Myocyte (in vitro differentiated cells): Measurements from ENCODE around the gene BTN2A1. TPM values are rescaled to one million over a fixed set of nuclear protein-coding genes. Genes with fewer than 3 reads are reported as not detected.

ENCODE experiments used
- DNase-seq: peaks from one replicate; pipeline ENCODE4 v3.0.0-alpha.2; 2012; ENCODE audit warnings: low read depth
- total RNA-seq: library from RNA; depleted of rRNA; stranded (reverse); fragments of >200 nt; gene quantifications from 2 replicates; pipeline ENCODE4 v1.2.3, GENCODE V29; 2014

Gene BTN2A1
- total RNA-seq, 1 donor from 2014 or later = 21.5 TPM

- DNase-seq = no peak
These were observed 32.5 kb downstream of the BTN2A1 start for GRCh38 chr6:26489996-26490964.

- no peak for DNase-seq
These were observed 33.8 kb downstream of the BTN2A1 start for GRCh38 chr6:26491604-26492003.

- DNase-seq = no peak
These were observed 35.5 kb downstream of the BTN2A1 start for GRCh38 chr6:26493258-26493657.

DNA sequence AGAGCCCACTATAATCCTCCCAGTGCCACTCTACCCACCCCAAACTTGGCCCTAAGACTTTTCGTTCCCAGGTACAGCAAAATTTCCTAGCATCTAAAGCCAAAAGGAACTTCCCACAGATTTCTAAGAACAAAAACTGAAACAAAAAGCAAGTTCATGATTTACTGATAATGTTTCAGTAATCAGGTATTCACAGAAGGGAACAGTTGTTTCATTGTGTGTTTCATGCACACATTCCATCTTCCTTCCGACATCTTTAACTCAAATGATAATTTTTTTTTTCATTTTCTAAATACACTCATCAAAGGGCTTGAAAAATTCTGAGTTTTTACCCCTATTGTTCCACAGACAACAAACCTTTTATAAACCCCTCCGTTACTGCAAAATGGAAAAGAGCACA lies 36.4 kb downstream of the BTN2A1 start:
- DNase-seq = no peak

DNA sequence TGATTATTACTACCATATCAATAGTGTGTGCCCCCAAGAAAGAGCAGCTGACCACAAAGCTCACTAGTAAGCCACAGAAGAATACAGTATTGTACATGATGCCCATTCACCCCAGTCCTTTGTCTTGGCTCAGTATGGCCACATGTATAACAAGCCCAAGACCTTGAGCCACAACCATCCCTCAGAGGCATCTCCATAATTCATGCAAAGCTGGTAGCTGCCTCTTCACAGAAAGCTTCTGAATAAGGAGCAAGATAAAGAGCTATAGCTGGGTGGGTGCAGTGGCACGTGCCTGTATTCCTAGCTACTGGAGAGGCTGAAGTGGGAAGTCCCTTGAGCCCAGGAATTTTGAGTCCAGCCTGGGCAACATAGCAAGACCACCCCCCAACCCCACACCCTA lies 37.5 kb downstream of the BTN2A1 start:
- DNase-seq = no peak

DNA sequence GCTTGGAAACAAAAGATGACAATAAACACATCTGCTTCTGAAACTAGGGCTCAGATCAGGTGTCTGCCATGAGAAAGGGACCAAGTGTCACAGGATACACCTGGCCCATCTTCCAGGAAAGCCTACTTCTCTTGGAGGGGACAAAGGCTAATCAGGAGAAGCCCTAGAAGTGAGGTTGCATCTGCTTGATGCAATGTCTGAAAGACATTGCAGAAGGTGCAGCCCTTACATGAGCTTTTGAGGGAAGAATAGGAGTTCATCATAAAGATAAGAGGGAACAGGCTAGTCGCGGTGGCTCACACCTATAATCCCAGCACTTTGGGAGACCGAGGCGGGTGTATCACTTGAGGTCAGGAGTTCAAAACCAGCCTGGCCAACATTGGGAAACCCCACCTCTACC lies 39.9 kb downstream of the BTN2A1 start:
- DNase-seq = no peak

GRCh38 chr6:26500102-26500501 lies 42.3 kb downstream of the BTN2A1 start, which contains the start of gene BTN1A1:
Gene BTN1A1, plus strand, starts transcription at chr6:26500303. Its CDS starts 984 bp downstream, at chr6:26501287.
- no peak for DNase-seq

GRCh38 chr6:26501482-26501986 lies 43.8 kb downstream of the BTN2A1 start:
- DNase-seq = no peak

GRCh38 chr6:26502165-26502564 lies 44.4 kb downstream of the BTN2A1 start:
- DNase-seq = no peak

GRCh38 chr6:26502626-26503025 lies 44.9 kb downstream of the BTN2A1 start:
- DNase-seq = no peak

GRCh38 chr6:26507658-26508057 lies 49.9 kb downstream of the BTN2A1 start:
- DNase-seq = no peak

- DNase-seq = peak; percentile 22
These were observed 53.3 kb downstream of the BTN2A1 start for GRCh38 chr6:26511033-26511432.

- DNase-seq = no peak
These were observed 57.2 kb downstream of the BTN2A1 start for GRCh38 chr6:26514984-26515383.

DNA sequence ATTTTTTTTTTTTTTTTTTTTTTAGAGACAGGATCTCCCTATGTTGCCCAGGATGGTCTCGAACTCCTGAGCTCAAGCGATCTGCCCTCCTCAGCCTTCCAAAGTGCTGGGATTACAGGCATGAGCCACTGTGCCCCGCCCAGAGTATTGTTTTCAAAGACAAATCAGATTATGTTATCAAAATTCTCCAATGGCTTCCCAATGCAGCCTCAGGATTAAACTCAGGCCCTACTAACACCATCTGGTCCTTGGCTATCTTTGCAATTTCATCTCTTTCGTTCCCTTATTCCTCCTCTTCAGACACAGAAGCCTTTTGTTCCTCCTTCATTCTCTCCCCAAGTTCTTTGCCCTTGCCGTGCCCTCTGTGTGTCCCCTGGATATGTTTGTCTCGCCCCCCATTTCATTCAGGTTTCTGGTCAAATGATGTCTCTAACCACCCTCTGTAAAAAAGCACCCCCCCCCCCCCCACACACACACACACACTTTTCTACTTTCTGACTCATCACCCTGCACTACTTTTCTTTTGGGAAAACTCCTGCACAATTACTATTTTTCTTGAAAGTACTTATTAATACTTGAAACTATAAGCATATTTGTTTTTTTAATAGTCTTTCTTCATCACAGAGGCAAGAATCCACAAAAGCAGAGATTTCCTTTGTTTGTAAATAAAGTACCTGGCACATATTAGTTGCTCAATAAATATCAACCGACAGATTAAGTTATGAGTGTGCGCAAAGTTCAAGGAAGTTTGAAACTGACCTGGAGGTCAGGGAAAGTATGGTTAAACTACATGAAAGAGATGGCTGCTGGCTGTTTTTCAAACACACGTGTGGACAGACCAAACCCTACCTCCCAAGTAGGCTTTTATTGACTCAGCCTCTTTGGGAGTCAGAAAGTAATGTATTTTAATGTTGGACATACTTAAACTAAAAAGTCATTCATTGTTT lies 59.0 kb downstream of the BTN2A1 start:
- DNase-seq = no peak

Other genes with a start within 250 kb of the BTN2A1 start
- gene BTN3A2, start 92.8 kb upstream of the BTN2A1 start, total RNA-seq = 17.4 and 21.8 TPM in 2 replicates
- 6.2 and 10.4 TPM in 2 replicates for gene BTN2A2, start 74.8 kb upstream of the BTN2A1 start, total RNA-seq
- 9.6 and 13.8 TPM in 2 replicates for gene BTN3A1, start 55.7 kb upstream of the BTN2A1 start, total RNA-seq
- gene BTN3A3, start 17.5 kb upstream of the BTN2A1 start, total RNA-seq = 11.2 and 12.9 TPM in 2 replicates
- not detected in 2 replicates for gene BTN1A1, start 42.3 kb downstream of the BTN2A1 start, total RNA-seq
- 57.1 and 57.8 TPM in 2 replicates for gene HMGN4, start 80.4 kb downstream of the BTN2A1 start, total RNA-seq
- gene ABT1, start 139.0 kb downstream of the BTN2A1 start, total RNA-seq = 9.5 and 13.4 TPM in 2 replicates
- gene ZNF322, start 201.8 kb downstream of the BTN2A1 start, total RNA-seq = 24.8 and 25.8 TPM in 2 replicates